UCSD-AML1 (cell line): ENCODE measurements around the gene EPG5.
A peak's percentile ranks its signal among the peaks of the same experiment; 100 is the strongest.

Experiments
- DNase-seq: peaks from one replicate; lab custom pipeline; 2025; ENCODE audit not compliant: unreplicated experiment; lab: John Stamatoyannopoulos, UW

Gene EPG5

GRCh38 chr18:45926085-45926484 is 41.0 kb downstream of the EPG5 start:
- no peak for DNase-seq

GRCh38 chr18:45923138-45923537 is 44.0 kb downstream of the EPG5 start:
- no peak for DNase-seq

- DNase-seq: no peak
Measured at GRCh38 chr18:45920367-45920766, 46.8 kb downstream of the EPG5 start.

- no peak for DNase-seq
Measured at GRCh38 chr18:45916302-45916701, 50.8 kb downstream of the EPG5 start.

- no peak for DNase-seq
Measured at GRCh38 chr18:45913276-45913675, 53.9 kb downstream of the EPG5 start.

GRCh38 chr18:45910405-45911023 is 56.6 kb downstream of the EPG5 start:
- peak; percentile 26 for DNase-seq

GRCh38 chr18:45901654-45902210 is 65.4 kb downstream of the EPG5 start:
- no peak for DNase-seq

GRCh38 chr18:45900623-45901022 is 66.5 kb downstream of the EPG5 start:
- DNase-seq: no peak

GRCh38 chr18:45896991-45897390 is 70.1 kb downstream of the EPG5 start:
- no peak for DNase-seq

GRCh38 chr18:45896452-45896851 is 70.7 kb downstream of the EPG5 start:
- DNase-seq: no peak

GRCh38 chr18:45895339-45895738 is 71.8 kb downstream of the EPG5 start:
- DNase-seq: no peak

- no peak for DNase-seq
Measured at GRCh38 chr18:45894818-45895217, 72.3 kb downstream of the EPG5 start.

GRCh38 chr18:45891806-45892205 is 75.3 kb downstream of the EPG5 start:
- no peak for DNase-seq

GRCh38 chr18:45890606-45891005 is 76.5 kb downstream of the EPG5 start:
- DNase-seq: no peak

- DNase-seq: no peak
Measured at GRCh38 chr18:45889419-45890064, 77.6 kb downstream of the EPG5 start.

GRCh38 chr18:45887585-45887984 is 79.5 kb downstream of the EPG5 start:
- no peak for DNase-seq

GRCh38 chr18:45880876-45881558 is 86.1 kb downstream of the EPG5 start:
- DNase-seq: no peak

- DNase-seq: peak; percentile 64
Measured at GRCh38 chr18:45879681-45880655, 87.2 kb downstream of the EPG5 start.

GRCh38 chr18:45877403-45877802 is 89.7 kb downstream of the EPG5 start:
- no peak for DNase-seq

- DNase-seq: no peak
Measured at GRCh38 chr18:45876161-45876560, 91.0 kb downstream of the EPG5 start.
